SK-N-SH (cell line): ENCODE data around the gene BLCAP.
A peak's percentile ranks its signal among the peaks of the same experiment; 100 is the strongest.

Experiments used
- MAX ChIP-seq: IDR thresholded peaks from 2 replicates; pipeline ENCODE4 v1.4.0; 2012; ENCODE audit warnings: low read depth
- RFX5 ChIP-seq: IDR thresholded peaks from 2 replicates; pipeline ENCODE4 v1.6.1; 2012; ENCODE audit warnings: mild to moderate bottlenecking, improper control_type of control experiment, low read length
- TF ChIP-seq, protein P1 (sequence below): fragments of 200-600 bp; sonication (generic); IDR thresholded peaks from 2 replicates; pipeline ENCODE4 v1.6.1; 2017; ENCODE audit warnings: antibody characterized with exemption, mild to moderate bottlenecking, moderate library complexity
- TF ChIP-seq, protein P2 (sequence below): fragments of 150-350 bp; IDR thresholded peaks from 2 replicates; pipeline ENCODE4 v1.6.1; 2017; ENCODE audit warnings: antibody characterized with exemption, low read length, low read depth, borderline replicate concordance

- TF ChIP-seq MAX = peak; percentile 72; the same call in 1 of the 2 replicates
- TF ChIP-seq, protein P1, sequence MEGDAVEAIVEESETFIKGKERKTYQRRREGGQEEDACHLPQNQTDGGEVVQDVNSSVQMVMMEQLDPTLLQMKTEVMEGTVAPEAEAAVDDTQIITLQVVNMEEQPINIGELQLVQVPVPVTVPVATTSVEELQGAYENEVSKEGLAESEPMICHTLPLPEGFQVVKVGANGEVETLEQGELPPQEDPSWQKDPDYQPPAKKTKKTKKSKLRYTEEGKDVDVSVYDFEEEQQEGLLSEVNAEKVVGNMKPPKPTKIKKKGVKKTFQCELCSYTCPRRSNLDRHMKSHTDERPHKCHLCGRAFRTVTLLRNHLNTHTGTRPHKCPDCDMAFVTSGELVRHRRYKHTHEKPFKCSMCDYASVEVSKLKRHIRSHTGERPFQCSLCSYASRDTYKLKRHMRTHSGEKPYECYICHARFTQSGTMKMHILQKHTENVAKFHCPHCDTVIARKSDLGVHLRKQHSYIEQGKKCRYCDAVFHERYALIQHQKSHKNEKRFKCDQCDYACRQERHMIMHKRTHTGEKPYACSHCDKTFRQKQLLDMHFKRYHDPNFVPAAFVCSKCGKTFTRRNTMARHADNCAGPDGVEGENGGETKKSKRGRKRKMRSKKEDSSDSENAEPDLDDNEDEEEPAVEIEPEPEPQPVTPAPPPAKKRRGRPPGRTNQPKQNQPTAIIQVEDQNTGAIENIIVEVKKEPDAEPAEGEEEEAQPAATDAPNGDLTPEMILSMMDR = no peak
- TF ChIP-seq RFX5 = no peak
- TF ChIP-seq, protein P2, sequence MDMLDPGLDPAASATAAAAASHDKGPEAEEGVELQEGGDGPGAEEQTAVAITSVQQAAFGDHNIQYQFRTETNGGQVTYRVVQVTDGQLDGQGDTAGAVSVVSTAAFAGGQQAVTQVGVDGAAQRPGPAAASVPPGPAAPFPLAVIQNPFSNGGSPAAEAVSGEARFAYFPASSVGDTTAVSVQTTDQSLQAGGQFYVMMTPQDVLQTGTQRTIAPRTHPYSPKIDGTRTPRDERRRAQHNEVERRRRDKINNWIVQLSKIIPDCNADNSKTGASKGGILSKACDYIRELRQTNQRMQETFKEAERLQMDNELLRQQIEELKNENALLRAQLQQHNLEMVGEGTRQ = no peak
Observed at GRCh38 chr20:37527638-37528445, at the start of gene BLCAP.
